WTC11 (cell line): Measurements from ENCODE around the gene KIF24. TPM values are rescaled to one million over a fixed set of nuclear protein-coding genes. Genes with fewer than 3 reads are reported as not detected.

ENCODE experiments used
- ATAC-seq: fragments of 200-7000 bp; cut with Tn5 transposase; 2 replicates; pipeline ENCODE4 v1.10.0; 2021; ENCODE audit warnings: mild to moderate bottlenecking, moderate library complexity
- CTCF ChIA-PET: fragments of 300-600 bp; sonication (Branson Sonifier 250); formaldehyde crosslinking; loops from one replicate; lab custom pipeline; 2021; ENCODE audit warnings: antibody characterized with exemption; lab: Charles Lee
- POLR2A ChIA-PET: fragments of 350-600 bp; sonication (Branson Sonifier 250); formaldehyde crosslinking; loops from one replicate; lab custom pipeline; 2021; ENCODE audit warnings: antibody characterized with exemption; lab: Charles Lee
- DNase-seq: peaks from one replicate; pipeline ENCODE4 v3.0.0; 2021; ENCODE audit warnings: low spot score
- H3K27ac Mint-ChIP-seq: 2 replicates; pipeline ENCODE4 v1.8.0; 2021; ENCODE audit warnings: mixed read lengths
- H3K27me3 Mint-ChIP-seq: 2 replicates; pipeline ENCODE4 v1.8.0; 2021; ENCODE audit warnings: low read depth, mild to moderate bottlenecking, moderate library complexity, mixed read lengths
- H3K36me3 Mint-ChIP-seq: 2 replicates; pipeline ENCODE4 v1.8.0; 2021; ENCODE audit warnings: mixed read lengths
- H3K4me1 Mint-ChIP-seq: 2 replicates; pipeline ENCODE4 v1.8.0; 2022; ENCODE audit warnings: mixed read lengths
- H3K4me3 Mint-ChIP-seq: 2 replicates; pipeline ENCODE4 v1.8.0; 2021; ENCODE audit warnings: mild to moderate bottlenecking, moderate library complexity, mixed read lengths
- H3K9me3 Mint-ChIP-seq: 2 replicates; pipeline ENCODE4 v1.8.0; 2021; ENCODE audit warnings: mixed read lengths
- CBFB ChIP-seq: sonication (generic); formaldehyde crosslinking; IDR thresholded peaks from 2 replicates; pipeline ENCODE4 v1.8.1; 2022; ENCODE audit warnings: mild to moderate bottlenecking, low read depth, missing genetic modification reagents
- CREB1 ChIP-seq: sonication (generic); formaldehyde crosslinking; IDR thresholded peaks from 2 replicates; pipeline ENCODE4 v1.8.0; 2023; ENCODE audit warnings: mild to moderate bottlenecking, missing genetic modification reagents
- CREM ChIP-seq: sonication (generic); formaldehyde crosslinking; IDR thresholded peaks from 2 replicates; pipeline ENCODE4 v1.8.1; 2022; ENCODE audit warnings: mild to moderate bottlenecking, missing genetic modification reagents, moderate library complexity
- ESRRA ChIP-seq: sonication (generic); formaldehyde crosslinking; IDR thresholded peaks from 2 replicates; pipeline ENCODE4 v1.8.1; 2022; ENCODE audit warnings: mild to moderate bottlenecking, missing genetic modification reagents, borderline replicate concordance
- FOXJ3 ChIP-seq: sonication (generic); formaldehyde crosslinking; IDR thresholded peaks from 2 replicates; pipeline ENCODE4 v1.9.0; 2021; ENCODE audit warnings: missing genetic modification reagents, mild to moderate bottlenecking, borderline replicate concordance
- FOXP1 ChIP-seq: sonication (generic); formaldehyde crosslinking; IDR thresholded peaks from 2 replicates; pipeline ENCODE4 v1.8.0; 2022; ENCODE audit warnings: missing genetic modification reagents, mild to moderate bottlenecking, moderate library complexity, borderline replicate concordance
- GRHL2 ChIP-seq: fragments of 250-450 bp; sonication (Bioruptor Pico); IDR thresholded peaks from 2 replicates; pipeline ENCODE4 v1.8.0; 2022; ENCODE audit warnings: mild to moderate bottlenecking, moderate library complexity; ENCODE audit not compliant: insufficient replicate concordance, severe bottlenecking
- HMGXB4 ChIP-seq: sonication (generic); formaldehyde crosslinking; IDR thresholded peaks from 2 replicates; pipeline ENCODE4 v1.8.1; 2023; ENCODE audit warnings: mild to moderate bottlenecking, moderate library complexity, missing genetic modification reagents
- MXD4 ChIP-seq: fragments of 250-450 bp; sonication (Bioruptor Pico); IDR thresholded peaks from 2 replicates; pipeline ENCODE4 v1.8.0; 2021; ENCODE audit warnings: mild to moderate bottlenecking, moderate library complexity, borderline replicate concordance
- NFYB ChIP-seq: sonication (generic); formaldehyde crosslinking; conservative IDR thresholded peaks from 2 replicates; pipeline ENCODE4 v1.8.0; 2022; ENCODE audit warnings: low read depth, missing genetic modification reagents
- NR1H2 ChIP-seq: sonication (generic); formaldehyde crosslinking; IDR thresholded peaks from 2 replicates; pipeline ENCODE4 v1.9.0; 2021; ENCODE audit warnings: mild to moderate bottlenecking, moderate library complexity, missing genetic modification reagents
- NR2C2 ChIP-seq: sonication (generic); formaldehyde crosslinking; IDR thresholded peaks from 2 replicates; pipeline ENCODE4 v1.8.0; 2022; ENCODE audit warnings: mild to moderate bottlenecking, missing genetic modification reagents
- OVOL2 ChIP-seq: fragments of 250-450 bp; sonication (Bioruptor Pico); IDR thresholded peaks from 2 replicates; pipeline ENCODE4 v1.9.0; 2021; ENCODE audit warnings: mild to moderate bottlenecking, borderline replicate concordance
- PRRX2 ChIP-seq: fragments of 250-450 bp; sonication (Bioruptor Pico); IDR thresholded peaks from 2 replicates; pipeline ENCODE4 v1.8.0; 2021; ENCODE audit warnings: mild to moderate bottlenecking
- RORB ChIP-seq: fragments of 250-450 bp; sonication (Bioruptor Pico); IDR thresholded peaks from 2 replicates; pipeline ENCODE4 v1.9.0; 2021; ENCODE audit warnings: mild to moderate bottlenecking
- SMAD3 ChIP-seq: sonication (generic); formaldehyde crosslinking; IDR thresholded peaks from 2 replicates; pipeline ENCODE4 v1.8.0; 2022; ENCODE audit warnings: missing genetic modification reagents, mild to moderate bottlenecking, borderline replicate concordance
- SOX15 ChIP-seq: fragments of 250-450 bp; sonication (Bioruptor Pico); IDR thresholded peaks from 2 replicates; pipeline ENCODE4 v1.9.0; 2021; ENCODE audit warnings: mild to moderate bottlenecking
- TP53 ChIP-seq: sonication (generic); formaldehyde crosslinking; IDR thresholded peaks from 2 replicates; pipeline ENCODE4 v1.8.1; 2023; ENCODE audit warnings: mild to moderate bottlenecking, missing genetic modification reagents
- ZNF219 ChIP-seq: sonication (generic); formaldehyde crosslinking; IDR thresholded peaks from 2 replicates; pipeline ENCODE4 v1.8.0; 2023; ENCODE audit warnings: missing genetic modification reagents, mild to moderate bottlenecking, borderline replicate concordance
- ZNF512 ChIP-seq: sonication (generic); formaldehyde crosslinking; IDR thresholded peaks from 2 replicates; pipeline ENCODE4 v1.8.1; 2022; ENCODE audit warnings: missing genetic modification reagents, borderline replicate concordance
- ZNF671 ChIP-seq: fragments of 250-450 bp; sonication (Bioruptor Pico); IDR thresholded peaks from 2 replicates; pipeline ENCODE4 v1.8.0; 2021; ENCODE audit warnings: mild to moderate bottlenecking
- total RNA-seq: library from RNA; stranded (reverse); gene quantifications from 3 replicates; pipeline ENCODE4 v1.2.3, GENCODE V29; 2021
- TF ChIP-seq, protein P1 (sequence below): sonication (generic); formaldehyde crosslinking; IDR thresholded peaks from 2 replicates; pipeline ENCODE4 v1.8.1; 2022; ENCODE audit warnings: low read depth, mild to moderate bottlenecking, moderate library complexity, missing genetic modification reagents, borderline replicate concordance
- TF ChIP-seq, protein P2 (sequence below): fragments of 250-450 bp; sonication (Bioruptor Pico); IDR thresholded peaks from 2 replicates; pipeline ENCODE4 v2.1.2; 2022; ENCODE audit warnings: mild to moderate bottlenecking, moderate library complexity

Gene KIF24
- total RNA-seq, 1 experiment from 2014 or later, result 4.5 TPM

DNA sequence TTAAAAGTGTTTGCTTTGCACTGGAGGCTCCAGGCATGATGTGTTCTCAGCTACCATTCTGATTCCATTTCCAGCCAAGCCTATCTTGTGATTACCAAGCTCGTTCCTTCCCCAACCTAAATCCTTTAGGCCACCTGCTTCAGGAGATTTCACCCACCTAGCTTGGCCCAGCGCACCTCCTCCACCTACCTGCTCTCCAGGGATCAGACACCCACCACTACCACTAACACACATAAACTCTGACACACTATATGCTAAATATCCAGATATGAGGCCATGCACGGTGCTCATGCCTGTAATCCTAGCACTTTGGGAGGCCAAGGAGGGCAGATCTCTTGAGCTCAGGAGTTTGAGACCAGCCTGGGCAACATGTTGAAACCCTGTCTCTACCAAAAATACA is 45.3 kb upstream of the KIF24 start:
- ChIA-PET POLR2A (interaction anchor here (0.7 to 1.2 kb wide), 3 partner anchors 40 to 125 kb away, joined by 4 to 5 read pairs (median 4); no protein-coding TSS in a partner anchor), CTCF (interaction anchor here (0.9 to 7.9 kb wide), 6 partner anchors 24 to 217 kb away, joined by 3 to 168 read pairs (median 10); no protein-coding TSS in a partner anchor)
- TF ChIP-seq NR1H2 (CRISPR knock-in tag), result no peak
- no peak for TF ChIP-seq MXD4 (CRISPR knock-in tag)
- TF ChIP-seq, protein P1, sequence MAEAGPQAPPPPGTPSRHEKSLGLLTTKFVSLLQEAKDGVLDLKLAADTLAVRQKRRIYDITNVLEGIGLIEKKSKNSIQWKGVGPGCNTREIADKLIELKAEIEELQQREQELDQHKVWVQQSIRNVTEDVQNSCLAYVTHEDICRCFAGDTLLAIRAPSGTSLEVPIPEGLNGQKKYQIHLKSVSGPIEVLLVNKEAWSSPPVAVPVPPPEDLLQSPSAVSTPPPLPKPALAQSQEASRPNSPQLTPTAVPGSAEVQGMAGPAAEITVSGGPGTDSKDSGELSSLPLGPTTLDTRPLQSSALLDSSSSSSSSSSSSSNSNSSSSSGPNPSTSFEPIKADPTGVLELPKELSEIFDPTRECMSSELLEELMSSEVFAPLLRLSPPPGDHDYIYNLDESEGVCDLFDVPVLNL (CRISPR knock-in tag), result no peak
- TF ChIP-seq RORB (CRISPR knock-in tag), result no peak
- TF ChIP-seq GRHL2 (CRISPR knock-in tag), result no peak
- TF ChIP-seq NFYB (CRISPR knock-in tag), result no peak
- TF ChIP-seq FOXP1, result no peak
- no peak for TF ChIP-seq CBFB
- no peak for TF ChIP-seq PRRX2 (CRISPR knock-in tag)
- no peak for TF ChIP-seq CREM (CRISPR knock-in tag)
- TF ChIP-seq, protein P2, sequence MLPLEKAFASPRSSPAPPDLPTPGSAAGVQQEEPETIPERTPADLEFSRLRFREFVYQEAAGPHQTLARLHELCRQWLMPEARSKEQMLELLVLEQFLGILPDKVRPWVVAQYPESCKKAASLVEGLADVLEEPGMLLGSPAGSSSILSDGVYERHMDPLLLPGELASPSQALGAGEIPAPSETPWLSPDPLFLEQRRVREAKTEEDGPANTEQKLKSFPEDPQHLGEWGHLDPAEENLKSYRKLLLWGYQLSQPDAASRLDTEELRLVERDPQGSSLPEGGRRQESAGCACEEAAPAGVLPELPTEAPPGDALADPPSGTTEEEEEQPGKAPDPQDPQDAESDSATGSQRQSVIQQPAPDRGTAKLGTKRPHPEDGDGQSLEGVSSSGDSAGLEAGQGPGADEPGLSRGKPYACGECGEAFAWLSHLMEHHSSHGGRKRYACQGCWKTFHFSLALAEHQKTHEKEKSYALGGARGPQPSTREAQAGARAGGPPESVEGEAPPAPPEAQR (CRISPR knock-in tag), result no peak
- TF ChIP-seq HMGXB4 (CRISPR knock-in tag), result no peak
- TF ChIP-seq ZNF219, result no peak
- TF ChIP-seq ZNF671 (CRISPR knock-in tag), result no peak
- TF ChIP-seq NR2C2 (CRISPR knock-in tag), result no peak
- no peak for TF ChIP-seq SMAD3 (CRISPR knock-in tag)
- no peak for TF ChIP-seq TP53 (CRISPR knock-in tag)
- TF ChIP-seq ZNF512, result no peak
- TF ChIP-seq ESRRA (CRISPR knock-in tag), result no peak
- H3K4me3 Mint-ChIP-seq, result no peak overlapping the region
- peaks cover 26% of the 10 kb centered on the region for H3K4me1 Mint-ChIP-seq
- H3K36me3 Mint-ChIP-seq, result peaks cover 19% of the 10 kb centered on the region
- H3K27ac Mint-ChIP-seq, result peak overlapping the region; percentile 27; the same call in 1 of the 2 replicates
- H3K27me3 Mint-ChIP-seq, result peaks cover 12% of the 10 kb centered on the region
- ATAC-seq (no peak), DNase-seq (no peak)
- no peaks in the 10 kb centered on the region for H3K9me3 Mint-ChIP-seq

- peaks cover 22% of the 10 kb centered on the region for H3K36me3 Mint-ChIP-seq
- H3K9me3 Mint-ChIP-seq, result peaks cover 4% of the 10 kb centered on the region
- DNase-seq (no peak), ATAC-seq (no peak)
- H3K4me1 Mint-ChIP-seq, result peaks cover 24% of the 10 kb centered on the region
- no peak overlapping the region for H3K4me3 Mint-ChIP-seq
- TF ChIP-seq CREB1 (CRISPR knock-in tag), result no peak
- TF ChIP-seq SOX15, result no peak
- no peak for TF ChIP-seq OVOL2 (CRISPR knock-in tag)
- no peak for TF ChIP-seq FOXJ3 (CRISPR knock-in tag)
- H3K27ac Mint-ChIP-seq, result no peak overlapping the region
- H3K27me3 Mint-ChIP-seq, result peaks cover 9% of the 10 kb centered on the region
- CTCF ChIA-PET, result interaction anchor here (1.0 to 4.8 kb wide), 2 partner anchors 30 to 117 kb away, joined by 4 to 33 read pairs; no protein-coding TSS in a partner anchor
- POLR2A ChIA-PET, result interaction anchor here (1.1 kb wide), 1 partner anchor 39 kb away, joined by 4 read pairs; no protein-coding TSS in a partner anchor
Measured at GRCh38 chr9:34373749-34374148, 44.7 kb upstream of the KIF24 start.
